ENCODE data around the gene SLCO1B3.

SLCO1B3 gene

GRCh38 chr12:20885552-20885951 lies 75.0 kb downstream of the SLCO1B3 start:
- DNase-seq (ENCODE audit: low read depth) = no peak

GRCh38 chr12:20917269-20917668 lies 106.8 kb downstream of the SLCO1B3 start:
- no peak for DNase-seq (ENCODE audit: low read depth)

- DNase-seq (ENCODE audit: low read depth) = no peak
Observed at GRCh38 chr12:20917819-20918218, 107.3 kb downstream of the SLCO1B3 start.

- no peak for DNase-seq (ENCODE audit: low read depth)
Observed at GRCh38 chr12:20931894-20932293, 121.4 kb downstream of the SLCO1B3 start.

GRCh38 chr12:20946732-20947131 lies 136.2 kb downstream of the SLCO1B3 start:
- no peak for DNase-seq (ENCODE audit: low read depth)

GRCh38 chr12:20950248-20950647 lies 139.7 kb downstream of the SLCO1B3 start:
- DNase-seq (ENCODE audit: low read depth) = no peak

GRCh38 chr12:20963303-20963702 lies 152.8 kb downstream of the SLCO1B3 start:
- DNase-seq (ENCODE audit: low read depth) = no peak

GRCh38 chr12:20963762-20964161 lies 153.3 kb downstream of the SLCO1B3 start:
- DNase-seq (ENCODE audit: low read depth) = no peak
